Activated CD8-positive, alpha-beta memory T cell treated with anti-CD3 and anti-CD28 coated beads for 24 hours (primary cell): ENCODE measurements around the gene GRID1.

ENCODE experiments used
- DNase-seq: peaks from one replicate; pipeline ENCODE4 v3.0.0-alpha.2; 2020

Gene GRID1

DNA sequence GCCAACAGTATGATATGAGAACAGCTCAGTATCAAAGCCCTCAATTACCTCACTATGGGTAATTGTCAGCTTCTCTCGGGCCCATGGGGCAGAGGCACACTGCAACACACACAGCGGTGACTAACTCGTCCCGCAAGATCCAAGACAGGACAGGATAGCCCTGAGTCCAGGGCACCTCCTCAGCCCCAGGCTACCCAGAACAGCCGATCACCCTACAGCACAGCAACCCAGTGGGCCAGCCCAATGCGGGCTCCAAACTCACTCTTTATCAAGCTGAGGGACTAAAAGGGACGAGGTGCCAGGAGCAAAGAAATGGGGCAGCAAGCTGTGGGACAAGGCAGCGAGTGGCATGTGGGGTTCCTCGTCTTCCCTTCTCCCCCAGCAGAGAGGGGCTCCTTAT is 765.1 kb downstream of the GRID1 start:
- DNase-seq, result peak; percentile 38

DNA sequence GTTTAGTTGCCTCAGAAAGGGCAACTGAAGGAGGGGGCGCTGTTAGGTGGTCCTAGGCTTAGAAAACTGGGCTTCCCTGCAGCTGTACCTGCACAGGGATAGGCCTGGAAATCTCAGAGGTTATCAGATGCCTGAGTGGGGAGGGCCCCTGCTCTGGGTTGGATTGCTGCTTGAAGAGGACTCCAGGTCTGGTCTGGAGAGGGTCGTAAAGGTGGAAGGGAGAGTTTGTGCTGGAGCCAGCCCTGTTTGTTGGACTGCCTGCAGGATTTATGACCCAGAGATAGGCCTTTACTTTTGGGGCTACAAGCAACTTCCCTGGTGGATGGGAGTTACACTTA is 765.9 kb downstream of the GRID1 start:
- peak; percentile 15 for DNase-seq

DNA sequence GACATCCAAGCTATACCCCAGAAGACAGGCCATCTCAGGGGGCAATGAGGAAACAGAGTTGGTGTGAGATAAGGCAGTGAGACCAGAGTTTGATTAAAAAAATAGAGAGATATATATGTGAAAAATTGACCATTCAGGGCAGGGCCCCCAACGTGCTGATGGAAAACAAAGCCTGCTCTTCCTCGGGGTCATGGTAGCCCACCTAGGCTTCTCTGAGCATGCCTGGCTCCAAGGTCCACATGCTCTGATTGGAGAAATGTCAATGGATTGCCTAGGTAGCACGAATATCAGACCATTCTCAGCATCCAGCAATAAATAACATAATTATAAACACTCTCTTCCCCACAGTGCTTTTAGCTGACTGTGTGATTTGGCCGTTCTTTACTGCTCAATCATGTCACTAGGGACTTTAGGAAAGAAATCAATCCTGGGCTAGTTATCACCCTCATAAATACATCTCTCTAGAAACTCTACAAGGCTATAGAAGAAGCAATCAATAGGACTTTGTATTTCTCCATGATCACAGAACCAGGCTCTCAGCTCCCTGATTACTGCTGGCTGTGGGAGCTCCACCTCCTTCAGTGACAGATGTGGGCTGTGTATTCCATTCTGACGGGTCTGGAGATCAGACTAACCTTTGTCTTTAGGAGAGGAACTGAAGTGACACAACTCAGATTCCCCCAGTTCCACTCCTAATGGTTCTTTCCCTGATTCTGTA is 766.4 kb downstream of the GRID1 start:
- peak; percentile 15 for DNase-seq

- no peak for DNase-seq
Observed at GRCh38 chr10:85599081-85599480, 767.5 kb downstream of the GRID1 start.

GRCh38 chr10:85598646-85599045 is 767.9 kb downstream of the GRID1 start:
- peak; percentile 33 for DNase-seq

GRCh38 chr10:85597006-85597405 is 769.6 kb downstream of the GRID1 start:
- DNase-seq, result no peak

DNA sequence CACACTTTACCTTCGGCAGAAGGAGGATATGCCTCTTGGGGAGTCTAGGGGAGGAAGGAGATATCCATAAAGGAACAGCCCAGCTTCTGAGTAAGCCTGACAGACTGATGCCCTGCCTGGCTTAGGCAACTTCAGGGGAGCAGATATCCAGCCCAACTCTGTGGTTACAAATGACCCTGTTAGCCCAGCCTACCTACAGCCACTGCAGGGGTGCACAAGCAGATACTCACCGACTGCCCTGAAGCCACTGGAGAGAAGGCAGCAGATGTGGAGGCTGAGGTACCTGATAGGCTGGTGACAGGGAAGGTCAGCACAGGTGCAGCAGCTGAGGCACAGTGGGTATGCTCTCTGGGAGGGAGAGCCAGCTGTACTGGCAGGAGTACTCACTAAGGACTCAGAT is 770.2 kb downstream of the GRID1 start:
- DNase-seq, result no peak

GRCh38 chr10:85594239-85594638 is 772.4 kb downstream of the GRID1 start:
- DNase-seq, result no peak

DNA sequence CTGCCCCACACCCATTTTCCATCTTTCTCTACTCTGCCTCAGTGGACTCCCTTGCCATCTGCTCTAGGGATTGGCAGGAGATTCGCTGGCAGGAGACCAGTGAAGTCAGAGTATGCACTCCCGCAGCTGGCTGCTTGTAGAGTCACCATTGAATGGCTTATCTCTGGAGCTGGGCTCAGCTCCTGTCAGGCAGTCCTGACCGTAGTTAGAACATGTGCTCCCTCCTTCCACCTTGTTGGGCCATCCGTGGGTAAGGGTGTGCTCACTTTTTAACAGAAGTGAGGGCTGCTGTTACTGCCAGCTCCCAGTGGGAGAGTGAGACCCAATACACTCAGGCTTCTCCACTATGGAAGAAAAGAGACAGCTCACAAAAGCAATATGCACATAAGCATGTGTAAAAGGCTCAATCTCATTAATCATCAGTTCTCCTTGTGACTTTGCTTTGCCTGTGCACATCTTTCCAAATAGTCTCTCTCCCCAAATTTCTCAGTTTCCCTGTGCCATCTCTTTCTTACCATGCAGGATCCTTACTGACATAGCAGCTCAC is 773.3 kb downstream of the GRID1 start:
- no peak for DNase-seq

- DNase-seq, result no peak
Observed at GRCh38 chr10:85581371-85581770, 785.2 kb downstream of the GRID1 start.

- no peak for DNase-seq
Observed at GRCh38 chr10:85580585-85580984, 786.0 kb downstream of the GRID1 start.

DNA sequence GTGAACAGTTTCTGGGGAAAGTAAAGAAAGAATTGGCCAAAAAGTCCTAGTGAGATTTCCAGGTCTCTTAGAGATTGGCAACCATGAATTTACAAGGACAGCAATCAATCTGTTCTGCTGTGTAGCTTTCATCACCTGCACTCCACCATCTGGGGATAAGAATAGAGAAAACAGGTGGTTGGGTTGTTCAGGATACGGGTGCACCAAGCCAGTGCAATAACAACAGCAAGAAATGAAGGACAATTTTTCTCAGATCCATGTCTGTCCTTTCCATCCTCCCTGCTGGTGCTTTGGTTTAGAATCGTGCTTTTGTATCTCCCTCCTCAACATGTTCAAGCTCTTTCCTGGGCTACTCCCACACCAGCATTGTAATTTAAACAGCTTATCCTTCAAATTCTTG is 787.7 kb downstream of the GRID1 start:
- no peak for DNase-seq

GRCh38 chr10:85575441-85575840 is 791.2 kb downstream of the GRID1 start:
- DNase-seq, result no peak

DNA sequence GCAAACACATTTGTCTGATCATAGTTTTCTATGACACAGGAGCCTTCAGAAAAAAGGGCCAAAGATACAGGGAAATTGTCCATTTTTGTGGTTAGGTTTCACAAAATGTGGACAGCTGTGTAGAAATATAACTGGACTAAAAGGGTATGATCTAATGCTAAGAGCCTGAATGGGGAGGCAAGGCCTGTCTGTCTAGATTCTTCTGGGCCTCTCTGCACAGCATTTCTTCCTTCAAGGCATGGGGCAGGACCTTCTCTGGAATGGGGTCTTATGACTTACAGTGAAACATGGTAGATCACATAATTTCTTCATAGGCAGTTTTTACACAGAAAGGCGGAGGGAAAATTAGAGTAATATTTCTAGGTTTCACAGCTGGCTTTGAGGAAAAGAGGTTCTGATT is 795.7 kb downstream of the GRID1 start:
- DNase-seq, result no peak

- no peak for DNase-seq
Observed at GRCh38 chr10:85565381-85565780, 801.2 kb downstream of the GRID1 start.

DNA sequence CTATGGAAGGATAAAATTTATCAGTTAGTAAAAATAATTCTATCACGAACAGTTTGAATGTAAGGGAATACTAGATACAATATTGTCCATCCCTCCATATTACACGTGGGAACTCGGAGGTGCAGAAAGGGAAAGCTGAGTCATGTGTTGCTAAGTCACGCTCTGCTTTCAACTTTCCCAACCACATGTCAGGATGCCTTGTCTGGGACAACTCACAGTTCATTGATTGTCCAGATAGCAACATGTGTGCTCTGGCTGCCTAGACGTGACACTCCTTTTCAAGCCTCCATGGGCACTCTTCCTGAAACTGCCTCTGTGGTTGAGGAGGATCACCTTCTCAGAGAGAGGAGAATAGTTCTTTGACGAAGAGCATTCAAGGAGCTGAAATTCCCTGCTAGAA is 808.1 kb downstream of the GRID1 start:
- no peak for DNase-seq

DNA sequence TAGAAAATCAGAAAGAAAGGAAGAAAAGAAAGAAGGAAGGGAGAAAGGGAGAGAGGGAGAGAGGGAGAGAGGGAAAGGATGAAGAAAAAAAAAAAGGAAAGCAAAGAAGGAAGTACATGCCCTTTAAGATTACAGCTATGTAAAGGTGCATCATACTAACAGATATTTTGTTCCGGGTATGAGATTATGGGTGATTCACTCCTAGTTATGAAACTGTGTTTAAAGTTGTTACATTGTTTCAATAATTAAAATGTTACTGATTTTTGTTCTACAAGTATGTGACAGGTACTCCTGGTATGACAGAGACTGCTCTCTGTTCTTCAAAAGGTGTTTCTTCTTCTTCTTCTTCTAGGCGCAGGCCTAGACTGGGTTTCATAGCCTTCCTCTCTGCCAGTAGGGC is 808.9 kb downstream of the GRID1 start:
- no peak for DNase-seq

DNA sequence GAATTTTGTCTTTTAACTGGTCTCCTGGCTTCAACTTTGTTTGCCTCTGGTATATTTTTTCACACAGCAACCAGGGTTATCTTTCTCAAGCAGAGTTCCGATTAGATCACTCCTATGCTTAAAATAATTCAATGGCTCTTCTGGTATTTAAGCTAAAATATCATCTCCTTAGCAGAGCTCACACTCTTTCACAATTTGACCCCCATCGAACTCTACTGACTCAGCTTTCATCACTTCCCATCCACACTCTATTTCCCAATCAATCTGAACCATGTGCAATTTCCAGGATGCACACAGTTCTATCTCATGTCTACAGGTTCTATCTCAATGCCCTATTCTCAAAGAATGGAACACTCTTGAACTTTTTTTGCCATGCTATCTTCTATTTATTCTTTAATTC is 809.5 kb downstream of the GRID1 start:
- DNase-seq, result no peak
